NCI-H2227 treated with DMSO at 0.1 percent for 48 hours (cell line): Measurements from ENCODE around the gene ARGLU1.

Experiments used
- DNase-seq: peaks from one replicate; lab custom pipeline; 2025; lab: John Stamatoyannopoulos, UW

ARGLU1 gene

GRCh38 chr13:106524108-106524507, 43.8 kb downstream of the ARGLU1 start:
- DNase-seq: no peak

- no peak for DNase-seq
Observed at GRCh38 chr13:106523576-106523975, 44.4 kb downstream of the ARGLU1 start.

GRCh38 chr13:106522898-106523525, 44.9 kb downstream of the ARGLU1 start:
- DNase-seq: no peak

- no peak for DNase-seq
Observed at GRCh38 chr13:106522112-106522705, 45.7 kb downstream of the ARGLU1 start.

GRCh38 chr13:106521095-106521799, 46.7 kb downstream of the ARGLU1 start:
- no peak for DNase-seq

- no peak for DNase-seq
Observed at GRCh38 chr13:106520251-106521054, 47.5 kb downstream of the ARGLU1 start.

- DNase-seq: no peak
Observed at GRCh38 chr13:106518512-106518911, 49.4 kb downstream of the ARGLU1 start.

- no peak for DNase-seq
Observed at GRCh38 chr13:106517109-106517847, 50.7 kb downstream of the ARGLU1 start.

- DNase-seq: no peak
Observed at GRCh38 chr13:106515635-106516254, 52.2 kb downstream of the ARGLU1 start.

GRCh38 chr13:106514928-106515634, 52.9 kb downstream of the ARGLU1 start:
- no peak for DNase-seq

GRCh38 chr13:106513025-106513983, 54.6 kb downstream of the ARGLU1 start:
- no peak for DNase-seq

GRCh38 chr13:106507560-106508274, 60.2 kb downstream of the ARGLU1 start:
- DNase-seq: no peak

GRCh38 chr13:106506286-106506685, 61.7 kb downstream of the ARGLU1 start:
- DNase-seq: no peak

- no peak for DNase-seq
Observed at GRCh38 chr13:106505732-106506131, 62.2 kb downstream of the ARGLU1 start.

- no peak for DNase-seq
Observed at GRCh38 chr13:106505295-106505694, 62.6 kb downstream of the ARGLU1 start.

- no peak for DNase-seq
Observed at GRCh38 chr13:106503730-106504453, 64.0 kb downstream of the ARGLU1 start.

GRCh38 chr13:106503272-106503671, 64.7 kb downstream of the ARGLU1 start:
- no peak for DNase-seq

- DNase-seq: no peak
Observed at GRCh38 chr13:106500445-106500844, 67.5 kb downstream of the ARGLU1 start.
